HCEC 1CT (cell line): Measurements from ENCODE around the gene SERPINH1.

Experiments
- DNase-seq: peaks from one replicate; pipeline ENCODE4 v3.0.0-alpha.2; 2017

The SERPINH1 gene

DNA sequence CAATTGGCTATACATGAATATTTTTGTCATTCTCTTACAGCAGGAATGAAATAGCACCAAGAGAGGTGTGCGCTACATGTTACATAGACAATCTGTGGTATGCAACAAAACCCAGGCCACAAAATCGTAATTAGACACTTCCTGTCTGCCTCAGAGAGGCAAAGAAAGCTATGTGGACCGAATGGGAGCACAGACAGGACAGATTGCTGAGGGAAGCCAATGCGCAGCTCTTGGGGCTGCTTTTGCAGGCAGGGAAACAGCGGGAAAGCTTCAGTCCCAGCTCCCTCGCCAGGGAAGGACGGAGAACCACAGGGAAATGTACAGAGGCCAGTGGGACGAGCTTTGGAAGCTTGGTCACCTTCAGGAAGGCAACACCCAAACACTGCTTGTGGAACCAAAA, 40.9 kb downstream of the SERPINH1 start:
- DNase-seq, result no peak

DNA sequence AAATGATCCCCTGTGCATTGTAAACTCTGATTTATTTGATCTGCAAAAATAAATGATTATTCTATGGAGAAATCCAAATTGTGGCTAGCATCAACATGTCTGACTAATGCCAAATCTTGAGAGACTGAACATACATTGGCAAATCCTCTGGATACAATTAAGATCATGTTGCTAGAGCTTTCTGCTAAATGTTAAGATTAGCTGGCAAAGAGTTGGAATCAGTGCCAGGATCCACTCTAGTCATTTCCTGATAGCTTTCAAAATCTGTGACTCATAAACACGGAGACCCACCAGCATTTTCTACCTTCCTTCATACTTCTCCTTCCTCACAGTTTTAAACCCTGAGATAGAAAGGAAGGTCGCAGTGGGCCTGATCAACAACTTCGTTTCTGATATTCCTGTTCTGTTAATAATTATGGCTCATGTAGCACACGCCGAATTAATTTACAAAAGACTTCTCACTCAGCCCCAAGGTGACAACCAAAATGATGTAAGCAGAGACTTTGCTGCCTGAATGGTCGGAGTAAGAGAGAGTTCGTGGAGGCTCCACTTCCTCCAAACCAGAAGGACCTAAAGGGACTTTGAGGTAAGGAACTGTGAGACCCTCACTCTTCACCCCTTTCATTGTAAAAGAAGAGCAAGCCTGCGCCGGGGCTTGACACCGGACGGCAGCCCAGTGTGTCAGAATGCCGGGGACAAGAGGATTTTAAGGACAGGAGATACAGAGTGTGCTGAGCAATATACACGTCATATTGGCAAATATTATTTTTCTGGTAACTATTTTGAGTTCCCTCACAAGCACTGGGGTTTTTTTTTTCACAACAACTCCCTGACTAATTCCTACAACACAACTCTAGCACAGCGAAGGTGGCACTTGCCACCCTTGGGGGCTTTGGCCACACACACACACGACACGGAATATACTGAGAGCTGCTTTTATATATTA, 42.0 kb downstream of the SERPINH1 start:
- DNase-seq, result peak; percentile 88

- no peak for DNase-seq
Observed at GRCh38 chr11:75606099-75606498, 44.0 kb downstream of the SERPINH1 start.

DNA sequence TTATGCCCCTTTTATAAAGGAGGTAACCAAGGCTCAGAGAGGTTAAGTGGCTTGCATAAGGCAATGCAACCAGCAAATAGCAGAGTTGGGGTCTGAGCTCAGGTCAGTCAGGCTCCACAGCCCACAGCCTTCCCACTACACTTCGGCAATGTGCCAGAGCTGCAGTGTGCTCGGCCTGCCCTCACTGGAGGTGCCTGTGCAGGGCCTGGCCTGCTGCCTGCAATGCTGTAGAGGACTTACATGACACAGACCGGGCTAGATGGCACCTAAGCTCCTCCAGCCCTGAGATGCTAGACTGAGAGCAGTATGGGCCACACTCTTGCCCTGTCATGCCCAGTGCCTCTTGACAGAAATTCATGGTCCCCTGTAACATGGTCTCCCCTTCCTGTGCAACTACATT, 49.8 kb downstream of the SERPINH1 start:
- no peak for DNase-seq

GRCh38 chr11:75615751-75616150, 53.7 kb downstream of the SERPINH1 start:
- no peak for DNase-seq

GRCh38 chr11:75616281-75616680, 54.2 kb downstream of the SERPINH1 start:
- DNase-seq, result no peak
